Smooth muscle cell (in vitro differentiated cells): ENCODE data around the gene ARHGAP28. TPM values are rescaled to one million over a fixed set of nuclear protein-coding genes. Genes with fewer than 3 reads are reported as not detected.

Source experiments
- DNase-seq: peaks from one replicate; lab custom pipeline; 2025; ENCODE audit not compliant: unreplicated experiment; lab: John Stamatoyannopoulos, UW
- H2AFZ ChIP-seq: fragments of 200-600 bp; sonication (generic); 2 replicates; pipeline ENCODE4 v1.6.0; 2016; ENCODE audit warnings: antibody characterized with exemption, low read depth, mild to moderate bottlenecking
- H3F3A ChIP-seq: fragments of 200-600 bp; sonication (generic); 2 replicates; pipeline ENCODE4 v1.6.0; 2017; ENCODE audit warnings: antibody characterized with exemption, low read depth
- H3K27ac ChIP-seq: fragments of 200-600 bp; sonication (generic); 2 replicates; pipeline ENCODE4 v1.5.1; 2016; ENCODE audit warnings: low read depth, mild to moderate bottlenecking
- H3K27me3 ChIP-seq: fragments of 200-600 bp; sonication (generic); 2 replicates; pipeline ENCODE4 v1.6.1; 2016; ENCODE audit warnings: low read depth, mild to moderate bottlenecking
- H3K36me3 ChIP-seq: fragments of 200-600 bp; sonication (generic); 2 replicates; pipeline ENCODE4 v1.5.1; 2016; ENCODE audit warnings: low read depth
- H3K4me1 ChIP-seq: fragments of 200-600 bp; sonication (generic); 2 replicates; pipeline ENCODE4 v1.5.1; 2016; ENCODE audit warnings: low read depth
- H3K4me2 ChIP-seq: fragments of 200-600 bp; sonication (generic); 2 replicates; pipeline ENCODE4 v1.6.0; 2016; ENCODE audit warnings: mild to moderate bottlenecking
- H3K4me3 ChIP-seq: fragments of 200-600 bp; sonication (generic); 2 replicates; pipeline ENCODE4 v1.5.1; 2016; ENCODE audit warnings: mild to moderate bottlenecking
- H3K79me2 ChIP-seq: fragments of 200-600 bp; sonication (generic); 2 replicates; pipeline ENCODE4 v1.6.0; 2016; ENCODE audit warnings: low read depth, mild to moderate bottlenecking
- H3K9ac ChIP-seq: fragments of 200-600 bp; sonication (generic); 2 replicates; pipeline ENCODE4 v1.6.0; 2016; ENCODE audit warnings: low read depth
- H3K9me3 ChIP-seq: fragments of 200-600 bp; sonication (generic); replicated peaks from 2 replicates; pipeline ENCODE4 v1.5.1; 2016; ENCODE audit warnings: low read depth
- H4K20me1 ChIP-seq: fragments of 200-600 bp; sonication (generic); 2 replicates; pipeline ENCODE4 v1.6.0; 2016; ENCODE audit warnings: low read depth
- WGBS: methylation state at CpG from one replicate; pipeline ENCODE4 v1.1.7; 2016; ENCODE audit warnings: low lambda C conversion rate; 5-methylcytosine and 5-hydroxymethylcytosine counted together
- polyA plus RNA-seq: library from polyadenylated mRNA; unstranded; fragments of >200 nt; fragmentation: Nextera tagmentation; extraction: Ambion mirVana; gene quantifications from 2 replicates; pipeline ENCODE4 v1.2.1, GENCODE V29; 2016
- total RNA-seq: library from RNA; depleted of rRNA; stranded (reverse); fragments of >200 nt; gene quantifications from 2 replicates; pipeline ENCODE4 v1.2.3, GENCODE V29; 2014
- TF ChIP-seq, protein P1 (sequence below): fragments of 200-600 bp; sonication (generic); IDR thresholded peaks from 2 replicates; pipeline ENCODE4 v1.5.1; 2017; ENCODE audit warnings: borderline replicate concordance, mild to moderate bottlenecking, antibody characterized with exemption; ENCODE audit not compliant: insufficient read depth, poor library complexity, severe bottlenecking

Gene ARHGAP28
- total and polyA plus RNA-seq, 2 experiments from 2014 or later = 16.2 to 27.7 TPM

DNA sequence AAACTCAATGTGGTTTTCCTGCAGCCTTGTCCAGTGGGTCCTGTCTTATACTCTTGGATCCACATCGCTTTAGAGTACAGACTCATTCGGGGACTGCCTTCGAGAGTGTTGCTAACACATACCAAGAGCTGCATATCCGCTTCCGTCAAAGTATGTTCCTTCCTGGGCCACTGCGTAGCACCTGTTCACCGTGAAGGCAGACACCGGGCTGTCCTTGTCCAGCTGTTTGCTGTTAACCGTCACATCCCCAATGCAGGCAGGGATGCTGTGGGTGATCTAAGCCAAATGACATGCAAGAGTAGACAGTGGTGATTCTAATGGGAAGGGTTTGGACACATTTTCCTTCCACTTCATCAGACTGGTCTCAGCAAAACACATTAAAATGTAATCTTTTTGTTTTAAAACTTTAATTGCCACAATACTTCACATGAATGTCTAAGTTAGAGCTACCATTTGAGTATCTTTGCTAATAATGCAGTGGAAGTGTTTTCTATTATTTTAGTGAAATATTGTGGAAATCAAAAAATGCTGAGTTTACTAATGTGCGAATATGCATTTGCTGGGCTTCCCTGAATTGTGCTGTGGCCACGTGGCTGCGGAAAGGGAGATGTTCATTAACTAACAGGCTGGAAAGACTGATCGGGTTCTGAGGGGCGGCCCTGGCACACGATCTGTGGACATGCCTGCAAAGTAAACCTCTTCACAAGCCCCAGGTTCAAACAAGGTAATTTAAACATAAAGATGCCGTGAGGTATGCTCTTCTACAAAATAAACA lies 219.0 kb downstream of the ARHGAP28 start:
- TF ChIP-seq, protein P1, sequence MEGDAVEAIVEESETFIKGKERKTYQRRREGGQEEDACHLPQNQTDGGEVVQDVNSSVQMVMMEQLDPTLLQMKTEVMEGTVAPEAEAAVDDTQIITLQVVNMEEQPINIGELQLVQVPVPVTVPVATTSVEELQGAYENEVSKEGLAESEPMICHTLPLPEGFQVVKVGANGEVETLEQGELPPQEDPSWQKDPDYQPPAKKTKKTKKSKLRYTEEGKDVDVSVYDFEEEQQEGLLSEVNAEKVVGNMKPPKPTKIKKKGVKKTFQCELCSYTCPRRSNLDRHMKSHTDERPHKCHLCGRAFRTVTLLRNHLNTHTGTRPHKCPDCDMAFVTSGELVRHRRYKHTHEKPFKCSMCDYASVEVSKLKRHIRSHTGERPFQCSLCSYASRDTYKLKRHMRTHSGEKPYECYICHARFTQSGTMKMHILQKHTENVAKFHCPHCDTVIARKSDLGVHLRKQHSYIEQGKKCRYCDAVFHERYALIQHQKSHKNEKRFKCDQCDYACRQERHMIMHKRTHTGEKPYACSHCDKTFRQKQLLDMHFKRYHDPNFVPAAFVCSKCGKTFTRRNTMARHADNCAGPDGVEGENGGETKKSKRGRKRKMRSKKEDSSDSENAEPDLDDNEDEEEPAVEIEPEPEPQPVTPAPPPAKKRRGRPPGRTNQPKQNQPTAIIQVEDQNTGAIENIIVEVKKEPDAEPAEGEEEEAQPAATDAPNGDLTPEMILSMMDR = no peak
- H3F3A ChIP-seq = no peaks in the 10 kb centered on the region
- H4K20me1 ChIP-seq = no peaks in the 10 kb centered on the region
- no peaks in the 10 kb centered on the region for H3K36me3 ChIP-seq
- 96% methylated on average over 16 of the region's 16 CpGs for WGBS
- DNase-seq = no peak
- H3K9me3 ChIP-seq = no peaks in the 10 kb centered on the region
- no peak overlapping the region for H3K4me2 ChIP-seq
- no peaks in the 10 kb centered on the region for H3K79me2 ChIP-seq
- H2AFZ ChIP-seq = no peak overlapping the region
- H3K9ac ChIP-seq = no peak overlapping the region
- no peak overlapping the region for H3K4me3 ChIP-seq
- no peaks in the 10 kb centered on the region for H3K27me3 ChIP-seq
- no peak overlapping the region for H3K27ac ChIP-seq
- H3K4me1 ChIP-seq = peaks cover 4% of the 10 kb centered on the region

GRCh38 chr18:6949800-6950586 lies 220.5 kb downstream of the ARHGAP28 start:
- no peaks in the 10 kb centered on the region for H3F3A ChIP-seq
- no peak for DNase-seq

GRCh38 chr18:6950641-6951040 lies 221.1 kb downstream of the ARHGAP28 start:
- Histone ChIP-seq H3K4me1 (peaks cover 4% of the 10 kb centered on the region), H3K4me3 (no peak overlapping the region), H2AFZ (no peak overlapping the region), H4K20me1 (no peaks in the 10 kb centered on the region), H3K9ac (no peak overlapping the region), H3F3A (no peaks in the 10 kb centered on the region), H3K27ac (no peak overlapping the region), H3K79me2 (no peaks in the 10 kb centered on the region), H3K36me3 (no peaks in the 10 kb centered on the region), H3K27me3 (no peaks in the 10 kb centered on the region), H3K9me3 (no peaks in the 10 kb centered on the region), H3K4me2 (no peak overlapping the region)
- 95% methylated on average over 14 of the region's 14 CpGs for WGBS
- DNase-seq = no peak
- TF ChIP-seq, protein P1 = no peak

More at GRCh38 chr18:6949800-6950586, 220.5 kb downstream of the ARHGAP28 start:
- Histone ChIP-seq H3K36me3 (no peaks in the 10 kb centered on the region), H3K27me3 (no peaks in the 10 kb centered on the region), H3K4me2 (no peak overlapping the region), H2AFZ (no peak overlapping the region), H3K9ac (no peak overlapping the region), H3K27ac (no peak overlapping the region), H3K9me3 (no peaks in the 10 kb centered on the region), H3K79me2 (no peaks in the 10 kb centered on the region), H4K20me1 (no peaks in the 10 kb centered on the region), H3K4me1 (peaks cover 4% of the 10 kb centered on the region), H3K4me3 (no peak overlapping the region)
- TF ChIP-seq, protein P1 = no peak
- WGBS = 82% methylated on average over 11 of the region's 11 CpGs
